ENCODE measurements around the gene ECHS1.
"Not testable (repeated sequence)": the region's sequence is repeated elsewhere in the genome, so short reads cannot be mapped to it uniquely, and the experiment has no call there.

ECHS1 gene

GRCh38 chr10:133324857-133325260 lies 48.3 kb downstream of the ECHS1 start:
- Histone ChIP-seq H3K4me1 (ENCODE audit: control insufficient read depth, insufficient read depth, low read length) (peaks cover 9% of the 10 kb centered on the region), H3K27ac (ENCODE audit: extremely low read depth, low read depth, low read length) (no peak overlapping the region), H3K4me3 (ENCODE audit: low read depth, low read length) (no peak overlapping the region), H3K9me3 (ENCODE audit: control insufficient read depth, insufficient read depth, low read depth, low read length) (no peaks in the 10 kb centered on the region), H3K36me3 (ENCODE audit: control insufficient read depth in 2 of 2, insufficient read depth in 1 of 2, low read length in 2 of 2) (no peaks in the 10 kb centered on the region)
- POLR2A ChIA-PET: interaction anchor here (0.8 to 1.9 kb wide), 2 partner anchors 10 to 31 kb away, joined by 4 to 15 read pairs; no protein-coding TSS in a partner anchor
- CTCF ChIA-PET: no interaction called here
- TF ChIP-seq ZBTB7A (tag by site-specific recombination; IDR thresholded peaks at IDR 0.05; ENCODE audit: low read depth) (no peak), KLF1 (tag by site-specific recombination; IDR thresholded peaks at IDR 0.05) (peak; percentile 14; the same call in 1 of the 2 replicates), GFI1B (tag by site-specific recombination; IDR thresholded peaks at IDR 0.05) (no peak), ZFP3 (tag by site-specific recombination; IDR thresholded peaks at IDR 0.05; ENCODE audit: low read depth) (no peak), ZBTB49 (tag by site-specific recombination; IDR thresholded peaks at IDR 0.05; ENCODE audit: low read depth) (no peak), ZNF449 (tag by site-specific recombination; IDR thresholded peaks at IDR 0.05) (no peak), KLF8 (tag by site-specific recombination; IDR thresholded peaks at IDR 0.05) (no peak), ZSCAN4 (tag by site-specific recombination; IDR thresholded peaks at IDR 0.05) (no peak)

GRCh38 chr10:133324198-133324792 lies 48.9 kb downstream of the ECHS1 start:
- POLR2A ChIA-PET: interaction anchor here (0.7 to 1.9 kb wide), 3 partner anchors 9 to 356 kb away, joined by 4 to 15 read pairs (median 4); no protein-coding TSS in a partner anchor

GRCh38 chr10:133322064-133322709 lies 51.0 kb downstream of the ECHS1 start:
- H3K4me3 ChIP-seq (ENCODE audit: low read depth, low read length); H3K4me1 ChIP-seq (ENCODE audit: control insufficient read depth, insufficient read depth, low read length); H3K27ac ChIP-seq (ENCODE audit: extremely low read depth, low read depth, low read length); H3K9me3 ChIP-seq (ENCODE audit: control insufficient read depth, insufficient read depth, low read depth, low read length); H3K36me3 ChIP-seq (ENCODE audit: control insufficient read depth in 2 of 2, insufficient read depth in 1 of 2, low read length in 2 of 2); POLR2A ChIA-PET: not testable (repeated sequence)
- CTCF ChIA-PET: interaction anchor here (1.6 kb wide), 1 partner anchor 14 kb away, joined by 3 read pairs; no protein-coding TSS in a partner anchor

More at GRCh38 chr10:133324198-133324792, 48.9 kb downstream of the ECHS1 start:
- Histone ChIP-seq H3K36me3 (ENCODE audit: control insufficient read depth in 2 of 2, insufficient read depth in 1 of 2, low read length in 2 of 2) (no peaks in the 10 kb centered on the region), H3K4me1 (ENCODE audit: control insufficient read depth, insufficient read depth, low read length) (peaks cover 8% of the 10 kb centered on the region; the same call in 1 of the 2 replicates), H3K4me3 (ENCODE audit: low read depth, low read length) (peak overlapping the region; percentile 38), H3K27ac (ENCODE audit: extremely low read depth, low read depth, low read length) (no peak overlapping the region), H3K9me3 (ENCODE audit: control insufficient read depth, insufficient read depth, low read depth, low read length) (no peaks in the 10 kb centered on the region)
- TF ChIP-seq GLIS2 (tag by site-specific recombination; IDR thresholded peaks at IDR 0.05) (peak; percentile 29; the same call in 1 of the 2 replicates), ZNF341 (tag by site-specific recombination; IDR thresholded peaks at IDR 0.05; ENCODE audit: low read depth) (peak; percentile 76), KLF1 (tag by site-specific recombination; IDR thresholded peaks at IDR 0.05) (peak; percentile 59), ZNF501 (tag by site-specific recombination; IDR thresholded peaks at IDR 0.05) (no peak), SP3 (tag by site-specific recombination; IDR thresholded peaks at IDR 0.05) (peak; percentile 35; the same call in 1 of the 2 replicates), ZNF558 (tag by site-specific recombination; IDR thresholded peaks at IDR 0.05) (no peak), ZBTB20 (tag by site-specific recombination; IDR thresholded peaks at IDR 0.05) (peak; percentile 36; the same call in 1 of the 2 replicates), ZNF239 (tag by site-specific recombination; IDR thresholded peaks at IDR 0.05) (no peak), ZNF121 (tag by site-specific recombination; IDR thresholded peaks at IDR 0.05) (peak; percentile 81), KLF9 (tag by site-specific recombination; IDR thresholded peaks at IDR 0.05; ENCODE audit: low read depth) (peak; percentile 68), ZNF335 (tag by site-specific recombination; conservative IDR thresholded peaks at IDR 0.05) (peak; percentile 74), KLF7 (tag by site-specific recombination; IDR thresholded peaks at IDR 0.05; ENCODE audit: borderline replicate concordance) (no peak), ZNF449 (tag by site-specific recombination; IDR thresholded peaks at IDR 0.05) (0 out of 2 replicates have a peak, but pooled peaks have one; percentile 26), ZIC2 (tag by site-specific recombination; IDR thresholded peaks at IDR 0.05) (peak; percentile 55; the same call in 1 of the 2 replicates), SP2 (tag by site-specific recombination; IDR thresholded peaks at IDR 0.05) (peak; percentile 32), BCL11A (tag by site-specific recombination; IDR thresholded peaks at IDR 0.05; ENCODE audit: low read depth) (no peak), PATZ1 (tag by site-specific recombination; IDR thresholded peaks at IDR 0.05) (peak; percentile 67), ZNF621 (tag by site-specific recombination; IDR thresholded peaks at IDR 0.05) (no peak)
- CTCF ChIA-PET: interaction anchor here (0.5 to 1.2 kb wide), 3 partner anchors 16 to 181 kb away, joined by 3 to 5 read pairs (median 5); no protein-coding TSS in a partner anchor
